Brain pericyte (primary cell): ENCODE results near the gene KRTAP10-7.
"Not testable (repeated sequence)": the region's sequence is repeated elsewhere in the genome, so short reads cannot be mapped to it uniquely, and the experiment has no call there.

Experiments used
- DNase-seq: peaks from one replicate; pipeline ENCODE4 v3.0.0-alpha.2; 2012; ENCODE audit warnings: low read depth, low spot score

The KRTAP10-7 gene

GRCh38 chr21:44611551-44611950 lies 11.2 kb downstream of the KRTAP10-7 start:
- DNase-seq, result no peak

- no peak for DNase-seq
These were observed 11.7 kb downstream of the KRTAP10-7 start, which contains the start of gene KRTAP10-8 for GRCh38 chr21:44612029-44612486. Gene KRTAP10-8, plus strand, starts transcription at chr21:44612079. Its CDS starts 22 bp downstream, at chr21:44612101.

- DNase-seq, result no peak
These were observed 12.4 kb downstream of the KRTAP10-7 start for GRCh38 chr21:44612669-44613229.

- DNase-seq, result no peak
These were observed 13.2 kb downstream of the KRTAP10-7 start for GRCh38 chr21:44613386-44614155.

GRCh38 chr21:44614161-44614631 lies 13.8 kb downstream of the KRTAP10-7 start:
- no peak for DNase-seq

- DNase-seq, result no peak
These were observed 14.6 kb downstream of the KRTAP10-7 start for GRCh38 chr21:44614961-44615391.

GRCh38 chr21:44615466-44615865 lies 15.1 kb downstream of the KRTAP10-7 start:
- DNase-seq, result no peak

- DNase-seq, result no peak
These were observed 15.7 kb downstream of the KRTAP10-7 start for GRCh38 chr21:44615911-44616590.

- no peak for DNase-seq
These were observed 16.2 kb downstream of the KRTAP10-7 start for GRCh38 chr21:44616591-44616926.

GRCh38 chr21:44617071-44617501 lies 16.7 kb downstream of the KRTAP10-7 start:
- no peak for DNase-seq

GRCh38 chr21:44618504-44618903 lies 18.1 kb downstream of the KRTAP10-7 start:
- DNase-seq, result no peak

- DNase-seq, result no peak
These were observed 18.5 kb downstream of the KRTAP10-7 start for GRCh38 chr21:44618909-44619308.

GRCh38 chr21:44619886-44620285 lies 19.5 kb downstream of the KRTAP10-7 start:
- DNase-seq, result no peak

GRCh38 chr21:44623575-44623974 lies 23.2 kb downstream of the KRTAP10-7 start:
- DNase-seq, result no peak

GRCh38 chr21:44625756-44626155 lies 25.4 kb downstream of the KRTAP10-7 start:
- no peak for DNase-seq

GRCh38 chr21:44626262-44626661 lies 25.9 kb downstream of the KRTAP10-7 start:
- no peak for DNase-seq

GRCh38 chr21:44626673-44627143 lies 26.3 kb downstream of the KRTAP10-7 start, which contains the start of gene KRTAP10-9:
Gene KRTAP10-9, plus strand, starts transcription at chr21:44627093. Its CDS starts 79 bp downstream, at chr21:44627172.
- no peak for DNase-seq

GRCh38 chr21:44627181-44627822 lies 26.9 kb downstream of the KRTAP10-7 start:
- not testable (repeated sequence) for DNase-seq

GRCh38 chr21:44627831-44628233 lies 27.4 kb downstream of the KRTAP10-7 start:
- DNase-seq, result not testable (repeated sequence)

- no peak for DNase-seq
These were observed 28.5 kb downstream of the KRTAP10-7 start for GRCh38 chr21:44628707-44629391.

GRCh38 chr21:44630440-44630839 lies 30.0 kb downstream of the KRTAP10-7 start:
- no peak for DNase-seq
